Measurements from ENCODE around the gene RPL28.

RPL28 gene

DNA sequence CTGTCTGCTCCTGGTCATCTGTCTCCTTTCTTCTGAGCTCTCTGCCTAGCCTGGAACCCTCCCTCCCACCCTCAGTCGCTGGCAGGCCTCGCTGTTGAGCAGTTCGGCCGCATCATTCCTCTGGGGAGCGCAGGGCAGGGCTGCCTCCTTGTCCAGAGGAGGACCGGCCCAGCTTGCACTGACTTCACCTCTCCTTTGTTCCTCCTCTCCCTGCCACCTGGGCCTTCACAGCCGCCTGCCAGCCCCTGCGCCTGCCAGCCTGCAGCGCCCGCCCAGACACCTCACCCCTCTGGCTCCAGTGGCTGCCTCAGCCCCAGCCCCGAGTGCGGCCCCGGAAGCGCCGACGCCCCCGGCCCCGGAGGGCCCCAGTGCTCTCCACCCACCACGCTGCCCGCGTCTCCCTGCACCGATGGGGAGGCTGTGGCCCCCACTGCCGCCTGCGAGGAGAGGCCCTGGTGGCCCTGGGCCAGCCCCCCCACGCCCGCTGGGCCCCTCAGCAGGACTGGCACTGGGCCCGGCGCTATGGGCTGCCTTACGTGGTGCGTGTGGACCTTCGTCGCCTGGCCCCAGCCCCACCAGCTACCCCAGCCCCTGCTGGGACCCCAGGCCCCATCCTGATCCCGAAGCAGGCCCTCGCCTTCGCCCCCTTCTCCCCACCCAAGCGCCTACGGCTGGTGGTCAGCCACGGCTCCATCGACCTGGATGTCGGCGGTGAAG lies 38.8 kb upstream of the RPL28 start:
- peaks cover 9% of the 10 kb centered on the region; the same call in 1 of the 2 replicates for H3K36me3 ChIP-seq
- no peak overlapping the region for H3K4me3 ChIP-seq (ENCODE audit: low read depth, low read length)

DNA sequence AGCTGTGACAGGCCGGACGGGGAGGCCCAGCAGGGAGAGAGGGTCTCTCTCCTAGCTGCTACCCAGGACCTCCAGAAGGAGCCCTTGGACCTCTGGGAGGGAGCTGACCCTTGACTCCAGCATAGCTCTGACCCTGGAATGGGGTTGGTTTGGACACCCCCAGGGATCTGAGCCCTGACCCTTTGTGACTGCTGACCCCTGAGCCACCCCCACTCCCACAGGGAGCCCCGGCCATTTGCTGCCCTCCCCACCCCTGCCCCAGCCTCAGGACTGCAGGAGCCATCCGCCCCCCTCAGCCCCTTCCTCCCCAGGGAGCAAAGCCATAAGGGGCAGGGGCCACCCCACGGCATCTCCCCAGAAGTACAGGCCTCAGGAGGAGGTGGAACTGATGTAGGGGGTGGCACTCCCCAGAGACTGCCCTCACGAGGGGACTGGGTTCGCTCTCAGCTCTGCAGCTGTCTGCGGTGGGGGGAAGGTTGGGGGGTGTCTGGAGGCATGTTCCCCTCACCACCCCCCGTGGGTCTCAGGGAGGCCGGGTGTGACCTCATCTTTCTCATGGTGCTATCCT lies 38.2 kb upstream of the RPL28 start:
- Histone ChIP-seq H3K4me3 (ENCODE audit: low read depth, low read length) (no peak overlapping the region), H3K9me3 (no peaks in the 10 kb centered on the region), H3K36me3 (peaks cover 4% of the 10 kb centered on the region; the same call in 1 of the 2 replicates), H3K27me3 (peaks cover 14% of the 10 kb centered on the region), H3K4me1 (peaks cover 4% of the 10 kb centered on the region)
- DNase-seq, result no peak
- TF ChIP-seq, protein P1, sequence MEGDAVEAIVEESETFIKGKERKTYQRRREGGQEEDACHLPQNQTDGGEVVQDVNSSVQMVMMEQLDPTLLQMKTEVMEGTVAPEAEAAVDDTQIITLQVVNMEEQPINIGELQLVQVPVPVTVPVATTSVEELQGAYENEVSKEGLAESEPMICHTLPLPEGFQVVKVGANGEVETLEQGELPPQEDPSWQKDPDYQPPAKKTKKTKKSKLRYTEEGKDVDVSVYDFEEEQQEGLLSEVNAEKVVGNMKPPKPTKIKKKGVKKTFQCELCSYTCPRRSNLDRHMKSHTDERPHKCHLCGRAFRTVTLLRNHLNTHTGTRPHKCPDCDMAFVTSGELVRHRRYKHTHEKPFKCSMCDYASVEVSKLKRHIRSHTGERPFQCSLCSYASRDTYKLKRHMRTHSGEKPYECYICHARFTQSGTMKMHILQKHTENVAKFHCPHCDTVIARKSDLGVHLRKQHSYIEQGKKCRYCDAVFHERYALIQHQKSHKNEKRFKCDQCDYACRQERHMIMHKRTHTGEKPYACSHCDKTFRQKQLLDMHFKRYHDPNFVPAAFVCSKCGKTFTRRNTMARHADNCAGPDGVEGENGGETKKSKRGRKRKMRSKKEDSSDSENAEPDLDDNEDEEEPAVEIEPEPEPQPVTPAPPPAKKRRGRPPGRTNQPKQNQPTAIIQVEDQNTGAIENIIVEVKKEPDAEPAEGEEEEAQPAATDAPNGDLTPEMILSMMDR (IDR thresholded peaks at IDR 0.05; ENCODE audit: low read depth, low read length), result no peak

More for the DNA sequence above, 38.8 kb upstream of the RPL28 start:
- no peaks in the 10 kb centered on the region for H3K9me3 ChIP-seq
- TF ChIP-seq, protein P1 (IDR thresholded peaks at IDR 0.05; ENCODE audit: low read depth, low read length), result no peak
- no peak for DNase-seq
- H3K4me1 ChIP-seq, result peaks cover 4% of the 10 kb centered on the region
- H3K27me3 ChIP-seq, result peaks cover 7% of the 10 kb centered on the region

DNA sequence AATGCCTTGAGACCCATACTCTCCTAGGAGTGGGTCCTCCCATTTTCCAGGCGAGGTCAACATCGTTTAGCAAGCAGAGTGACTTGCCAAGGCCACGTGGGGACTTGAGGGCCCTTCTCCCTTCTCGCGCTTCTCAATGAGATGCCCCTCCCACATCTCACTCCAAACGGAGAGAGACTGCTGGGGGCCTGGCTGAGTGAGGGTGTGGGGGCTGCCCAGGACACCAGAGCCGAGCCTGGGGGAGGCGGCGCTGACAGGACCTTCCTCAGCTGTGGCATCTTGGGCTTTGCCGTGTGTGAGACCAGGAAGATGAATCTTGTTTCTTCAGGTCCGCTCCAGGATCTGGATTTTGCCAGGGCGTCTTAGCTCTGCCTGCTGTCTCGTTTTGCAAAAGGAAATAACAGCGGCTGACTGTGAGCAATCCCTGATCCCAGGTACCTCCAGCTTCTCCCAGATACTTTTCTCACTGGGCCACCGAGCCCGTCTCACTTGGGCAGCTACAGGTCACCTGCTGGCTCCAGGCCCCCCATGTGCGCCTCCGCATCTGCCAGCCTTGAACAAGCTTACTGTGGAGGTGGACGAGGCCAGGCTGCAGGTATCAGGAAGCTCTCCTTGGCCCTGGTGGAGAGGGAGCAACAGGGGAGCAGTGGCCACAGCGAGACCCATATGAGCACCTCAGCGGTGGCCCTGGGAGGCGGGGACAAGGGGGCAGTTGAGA lies 37.3 kb upstream of the RPL28 start:
- Histone ChIP-seq H3K9me3 (no peaks in the 10 kb centered on the region), H3K27me3 (peaks cover 23% of the 10 kb centered on the region), H3K4me1 (peaks cover 4% of the 10 kb centered on the region), H3K36me3 (peaks cover 2% of the 10 kb centered on the region; the same call in 1 of the 2 replicates), H3K4me3 (ENCODE audit: low read depth, low read length) (no peak overlapping the region)
- no peak for DNase-seq
- TF ChIP-seq, protein P1 (IDR thresholded peaks at IDR 0.05; ENCODE audit: low read depth, low read length), result no peak

DNA sequence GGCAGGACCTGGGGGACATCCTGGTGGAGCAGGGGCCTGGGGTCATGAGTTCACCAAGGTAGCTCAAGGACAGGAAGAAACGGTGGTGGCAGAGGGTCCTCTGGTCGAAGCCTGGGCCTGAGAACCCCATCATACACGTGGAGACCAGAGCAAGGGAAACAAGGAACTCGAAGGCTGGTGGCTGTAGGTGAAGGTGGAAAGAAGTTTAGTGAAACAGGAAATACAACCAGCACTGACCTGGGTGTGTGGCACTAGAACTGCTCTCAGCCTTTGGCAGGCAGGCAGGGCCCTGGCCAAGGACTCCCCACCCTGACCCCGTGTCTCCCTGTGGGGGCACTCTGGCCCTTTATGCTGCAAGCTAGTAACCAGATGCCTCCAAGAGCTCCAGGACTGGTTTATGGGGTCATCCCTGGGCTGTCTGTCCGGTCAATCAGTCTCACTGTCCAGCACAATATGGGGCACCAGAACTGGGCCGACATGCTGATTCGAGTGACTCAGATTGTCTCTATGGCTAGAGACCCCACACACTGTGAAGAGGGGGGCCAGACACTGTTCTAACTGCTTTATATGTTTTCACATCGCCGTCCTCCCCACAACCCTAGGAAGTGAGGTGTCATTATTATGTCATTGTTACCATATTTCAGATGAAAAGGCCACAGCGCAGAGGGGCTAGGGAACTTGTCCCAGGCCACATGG lies 35.0 kb upstream of the RPL28 start:
- no peak overlapping the region for H3K4me3 ChIP-seq (ENCODE audit: low read depth, low read length)
- no peaks in the 10 kb centered on the region for H3K4me1 ChIP-seq
- H3K9me3 ChIP-seq, result no peaks in the 10 kb centered on the region
- H3K27me3 ChIP-seq, result peaks cover 37% of the 10 kb centered on the region
- no peak for DNase-seq
- TF ChIP-seq, protein P1 (IDR thresholded peaks at IDR 0.05; ENCODE audit: low read depth, low read length), result no peak
- H3K36me3 ChIP-seq, result no peaks in the 10 kb centered on the region

DNA sequence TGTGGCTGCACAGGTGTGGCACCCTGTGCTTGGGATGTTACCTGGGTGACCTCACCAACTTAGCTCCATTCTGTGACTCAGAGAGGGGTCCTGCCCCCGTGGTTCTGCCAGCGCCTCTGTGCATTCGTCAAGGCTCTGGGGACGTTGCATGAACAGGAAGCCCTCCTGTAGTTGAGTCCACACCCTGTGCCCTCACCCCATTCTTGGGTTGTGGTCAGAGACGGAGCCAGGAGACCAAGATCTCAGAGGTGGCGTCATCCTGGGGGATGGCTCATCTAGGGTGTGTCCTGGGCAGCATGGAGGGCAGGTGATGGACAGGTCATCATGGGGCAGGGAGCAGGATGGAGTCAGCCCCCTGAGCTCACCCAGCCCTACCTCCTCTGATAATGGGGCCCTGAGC lies 33.7 kb upstream of the RPL28 start:
- Histone ChIP-seq H3K36me3 (no peaks in the 10 kb centered on the region), H3K27me3 (peaks cover 42% of the 10 kb centered on the region)
- TF ChIP-seq, protein P1 (IDR thresholded peaks at IDR 0.05; ENCODE audit: low read depth, low read length), result no peak

More for the DNA sequence above, 33.7 kb upstream of the RPL28 start:
- no peak overlapping the region for H3K4me3 ChIP-seq (ENCODE audit: low read depth, low read length)
- no peak for DNase-seq
- H3K9me3 ChIP-seq, result no peaks in the 10 kb centered on the region
- H3K4me1 ChIP-seq, result no peaks in the 10 kb centered on the region

Measured in BE2C (cell line).